PC-9 (cell line): ENCODE measurements around the gene EXOG.

ENCODE experiments used
- EZH2 ChIP-seq: fragments of 200-600 bp; sonication (generic); IDR thresholded peaks from 2 replicates; pipeline ENCODE4 v1.8.0; 2017; ENCODE audit warnings: antibody characterized with exemption, low read depth
- TF ChIP-seq, protein P1 (sequence below): fragments of 200-600 bp; sonication (generic); conservative IDR thresholded peaks from 2 replicates; pipeline ENCODE4 v1.6.1; 2017; ENCODE audit warnings: mixed run types, antibody characterized with exemption, mild to moderate bottlenecking, moderate library complexity

- TF ChIP-seq, protein P1, sequence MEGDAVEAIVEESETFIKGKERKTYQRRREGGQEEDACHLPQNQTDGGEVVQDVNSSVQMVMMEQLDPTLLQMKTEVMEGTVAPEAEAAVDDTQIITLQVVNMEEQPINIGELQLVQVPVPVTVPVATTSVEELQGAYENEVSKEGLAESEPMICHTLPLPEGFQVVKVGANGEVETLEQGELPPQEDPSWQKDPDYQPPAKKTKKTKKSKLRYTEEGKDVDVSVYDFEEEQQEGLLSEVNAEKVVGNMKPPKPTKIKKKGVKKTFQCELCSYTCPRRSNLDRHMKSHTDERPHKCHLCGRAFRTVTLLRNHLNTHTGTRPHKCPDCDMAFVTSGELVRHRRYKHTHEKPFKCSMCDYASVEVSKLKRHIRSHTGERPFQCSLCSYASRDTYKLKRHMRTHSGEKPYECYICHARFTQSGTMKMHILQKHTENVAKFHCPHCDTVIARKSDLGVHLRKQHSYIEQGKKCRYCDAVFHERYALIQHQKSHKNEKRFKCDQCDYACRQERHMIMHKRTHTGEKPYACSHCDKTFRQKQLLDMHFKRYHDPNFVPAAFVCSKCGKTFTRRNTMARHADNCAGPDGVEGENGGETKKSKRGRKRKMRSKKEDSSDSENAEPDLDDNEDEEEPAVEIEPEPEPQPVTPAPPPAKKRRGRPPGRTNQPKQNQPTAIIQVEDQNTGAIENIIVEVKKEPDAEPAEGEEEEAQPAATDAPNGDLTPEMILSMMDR: no peak
- no peak for TF ChIP-seq EZH2
Observed at GRCh38 chr3:38487323-38487722, 8.8 kb upstream of the EXOG start.
